Adrenal gland (tissue), 12 donors: ENCODE results near the gene DNAJC27. TPM values are rescaled to one million over a fixed set of nuclear protein-coding genes. Genes with fewer than 3 reads are reported as not detected.

Source experiments
- DNase-seq, 7 donors: peaks; one replicate each; pipeline ENCODE4 v3.0.0-alpha.2; 2019 to 2020
- H3K27ac ChIP-seq, 5 donors: fragments of 200-600 bp; sonication (generic) in 4 of 5; 1 replicate in 3 of 5; 2 replicates in 2 of 5; pipeline versions ENCODE4 v1.5.1 to v1.8.0; 2016 to 2020; ENCODE audit warnings: mild to moderate bottlenecking in 1 of 5
- H3K27me3 ChIP-seq: fragments of 200-600 bp; 2 replicates; pipeline ENCODE4 v1.8.0; 2021
- H3K36me3 ChIP-seq, 2 donors: fragments of 200-600 bp; replicated peaks in 1 of 2; 1 replicate in 1 of 2; 2 replicates in 1 of 2; pipeline versions ENCODE4 v1.5.1 to v1.8.0; 2018 to 2022
- H3K4me1 ChIP-seq, 2 donors: fragments of 200-600 bp; replicated peaks in 1 of 2; 1 replicate in 1 of 2; 2 replicates in 1 of 2; pipeline versions ENCODE4 v1.5.1 to v1.8.0; 2018 to 2021
- H3K4me3 ChIP-seq, 4 donors: fragments of 200-600 bp; sonication (generic) in 3 of 4; one replicate each; pipeline ENCODE4 v1.5.1; 2016 to 2018
- H3K9me3 ChIP-seq, 3 donors: fragments of 200-600 bp; sonication (generic) in 1 of 3; replicated peaks in 1 of 3; 1 replicate in 2 of 3; 2 replicates in 1 of 3; pipeline versions ENCODE4 v1.5.1 to v1.8.0; 2016 to 2021
- POLR2A ChIP-seq, 2 donors: fragments of 450-650 bp; IDR thresholded peaks; one replicate each; pipeline ENCODE4 v1.6.1; 2017; ENCODE audit warnings: antibody characterized with exemption in 2 of 2, mild to moderate bottlenecking in 2 of 2, moderate library complexity in 1 of 2
- WGBS, 4 donors: extraction: QIAGEN DNeasy Blood & Tissue Kit in 2 of 4; methylation state at CpG; one replicate each; pipeline versions ENCODE4 v1.1.5 to v1.1.7; 2013 to 2017; 5-methylcytosine and 5-hydroxymethylcytosine counted together
- intact Hi-C, 2 donors: fragments of 100-400 bp; cut with DNase I; formaldehyde crosslinking; loops; one replicate each; pipeline versions ENCODE4 v1.14.1 to v1.15.0; 2022 to 2023
- polyA plus RNA-seq, 3 donors: library from polyadenylated mRNA; stranded (reverse); fragments of 200-250 nt in 2 of 3; fragments of 350-450 nt in 1 of 3; fragmentation: Illumina TruSeq in 1 of 3; extraction: RNeasy Lipid Tissue Mini Kit (QIAGEN cat#74804) in 1 of 3; gene quantifications; one replicate each; pipeline ENCODE4 v1.2.3, GENCODE V29; 2013 to 2014
- total RNA-seq, 9 donors: library from RNA; depleted of rRNA in 4 of 9; stranded (reverse); fragments of >200 nt in 4 of 9; fragments of 120-200 nt in 1 of 9; fragmentation: NEBNext Ultra II Directional in 1 of 9; extraction: Animal tissue kit (Norgen Biotek cat#: 25700) in 1 of 9; gene quantifications; one replicate each; pipeline versions ENCODE4 v1.1.0 to v1.2.4, GENCODE V29; 2013 to 2023
- TF ChIP-seq, protein P1 (sequence below), 6 experiments: fragments of 450-650 bp in 4 of 6; fragments of 200-600 bp in 2 of 6; sonication (generic) in 1 of 6; IDR thresholded peaks; 1 replicate in 5 of 6; 2 replicates in 1 of 6; pipeline versions ENCODE4 v1.5.1 to v1.8.0; 2016 to 2021; ENCODE audit warnings: antibody characterized with exemption in 6 of 6, mild to moderate bottlenecking in 2 of 6, moderate library complexity in 1 of 6
- donor health status: healthy with polysubstance abuse.
- donor health status: Bipolar disorder and iron deficiency.
- donor health status: DM: yes; HTN: yes; CAD: no.
- donor health status: DM: no; HTN: no; CAD: no.
- donor health status: DM: no; HTN: no; CAD: no.
- donor health status: DM: yes; HTN: yes; CAD: no.

DNAJC27 gene
- total and polyA plus RNA-seq, 12 donors: 1.9 to 10.8 (median 6.7) TPM

DNA sequence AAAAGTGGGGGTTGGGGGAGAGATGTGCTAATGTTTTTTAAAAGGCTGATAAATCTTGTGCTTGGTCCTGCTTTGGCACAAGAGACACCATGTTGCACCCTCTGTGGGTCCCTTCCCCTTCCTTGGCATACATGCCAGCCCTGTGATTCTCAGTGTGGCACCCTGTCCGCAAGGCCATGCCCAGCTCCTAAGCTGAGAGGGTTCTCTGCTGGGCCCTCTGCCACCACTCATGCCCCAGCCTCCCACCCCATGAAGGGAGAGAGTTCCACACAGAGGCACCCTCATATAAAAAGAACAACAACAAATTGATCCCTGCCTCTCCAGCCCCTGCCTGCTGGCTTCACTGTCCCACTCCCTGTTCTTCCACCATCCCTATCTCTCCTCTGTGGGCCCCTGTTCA, 49.2 kb downstream of the DNAJC27 start:
- Histone ChIP-seq H3K36me3 (no peaks in the 10 kb centered on the region), H3K4me1 (peaks cover 0 to 8% of the 10 kb centered on the region in 2 donors), H3K4me3 (no peak overlapping the region), H3K27me3 (no peaks in the 10 kb centered on the region), H3K9me3 (no peaks in the 10 kb centered on the region), H3K27ac (no peak overlapping the region)
- DNase-seq: no peak
- 100% methylated on average over 1 of the region's 1 CpG for WGBS, 4 donors
- intact Hi-C loops: no loop called here
- TF ChIP-seq, protein P1, sequence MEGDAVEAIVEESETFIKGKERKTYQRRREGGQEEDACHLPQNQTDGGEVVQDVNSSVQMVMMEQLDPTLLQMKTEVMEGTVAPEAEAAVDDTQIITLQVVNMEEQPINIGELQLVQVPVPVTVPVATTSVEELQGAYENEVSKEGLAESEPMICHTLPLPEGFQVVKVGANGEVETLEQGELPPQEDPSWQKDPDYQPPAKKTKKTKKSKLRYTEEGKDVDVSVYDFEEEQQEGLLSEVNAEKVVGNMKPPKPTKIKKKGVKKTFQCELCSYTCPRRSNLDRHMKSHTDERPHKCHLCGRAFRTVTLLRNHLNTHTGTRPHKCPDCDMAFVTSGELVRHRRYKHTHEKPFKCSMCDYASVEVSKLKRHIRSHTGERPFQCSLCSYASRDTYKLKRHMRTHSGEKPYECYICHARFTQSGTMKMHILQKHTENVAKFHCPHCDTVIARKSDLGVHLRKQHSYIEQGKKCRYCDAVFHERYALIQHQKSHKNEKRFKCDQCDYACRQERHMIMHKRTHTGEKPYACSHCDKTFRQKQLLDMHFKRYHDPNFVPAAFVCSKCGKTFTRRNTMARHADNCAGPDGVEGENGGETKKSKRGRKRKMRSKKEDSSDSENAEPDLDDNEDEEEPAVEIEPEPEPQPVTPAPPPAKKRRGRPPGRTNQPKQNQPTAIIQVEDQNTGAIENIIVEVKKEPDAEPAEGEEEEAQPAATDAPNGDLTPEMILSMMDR (IDR thresholded peaks at IDR 0.05): no peak
- TF ChIP-seq POLR2A (IDR thresholded peaks at IDR 0.05): no peak

DNA sequence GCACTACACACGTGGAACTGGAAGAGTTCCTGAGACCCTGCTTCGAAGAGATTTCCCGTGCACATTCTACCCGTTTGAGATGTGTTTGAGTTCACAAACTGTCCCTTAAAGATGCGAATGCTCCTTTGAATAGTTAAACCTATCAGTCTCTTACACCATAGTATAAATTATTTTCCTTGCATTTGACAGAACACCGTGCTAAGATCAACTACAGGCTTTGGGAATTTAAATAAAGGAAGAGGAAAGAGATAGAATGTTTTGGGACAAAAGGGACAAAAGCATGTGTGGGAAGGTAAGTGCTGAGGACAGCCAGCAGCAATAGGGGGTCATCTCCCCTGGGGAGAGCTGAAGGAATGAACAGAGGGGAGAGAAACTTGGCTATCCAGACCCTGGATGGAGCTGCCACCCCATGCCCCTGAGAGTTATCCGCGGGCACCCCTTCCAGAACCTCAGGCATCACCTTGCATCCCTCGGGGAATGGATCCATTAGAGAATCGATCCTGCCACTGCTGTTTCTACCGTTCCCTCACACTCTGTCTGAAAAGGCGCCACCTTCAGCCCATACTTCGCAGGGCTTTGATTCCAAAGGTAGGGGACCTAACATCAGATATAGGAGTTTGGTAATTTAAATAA, 50.8 kb downstream of the DNAJC27 start:
- H3K4me3 ChIP-seq: peak overlapping the region in 1 of 4 donors; percentile 80
- H3K4me1 ChIP-seq: peaks cover 0 to 4% of the 10 kb centered on the region in 2 donors
- H3K9me3 ChIP-seq: no peaks in the 10 kb centered on the region
- no peaks in the 10 kb centered on the region for H3K36me3 ChIP-seq
- TF ChIP-seq, protein P1 (IDR thresholded peaks at IDR 0.05): no peak
- no peak for TF ChIP-seq POLR2A (IDR thresholded peaks at IDR 0.05)
- H3K27me3 ChIP-seq: no peaks in the 10 kb centered on the region
- 27 to 31% (median 30%) methylated on average over 13 of the region's 13 CpGs for WGBS, 4 donors
- intact Hi-C loops: no loop called here
- peak overlapping the region in 2 of 5 donors; percentile 8 to 83 for H3K27ac ChIP-seq
- DNase-seq: no peak

DNA sequence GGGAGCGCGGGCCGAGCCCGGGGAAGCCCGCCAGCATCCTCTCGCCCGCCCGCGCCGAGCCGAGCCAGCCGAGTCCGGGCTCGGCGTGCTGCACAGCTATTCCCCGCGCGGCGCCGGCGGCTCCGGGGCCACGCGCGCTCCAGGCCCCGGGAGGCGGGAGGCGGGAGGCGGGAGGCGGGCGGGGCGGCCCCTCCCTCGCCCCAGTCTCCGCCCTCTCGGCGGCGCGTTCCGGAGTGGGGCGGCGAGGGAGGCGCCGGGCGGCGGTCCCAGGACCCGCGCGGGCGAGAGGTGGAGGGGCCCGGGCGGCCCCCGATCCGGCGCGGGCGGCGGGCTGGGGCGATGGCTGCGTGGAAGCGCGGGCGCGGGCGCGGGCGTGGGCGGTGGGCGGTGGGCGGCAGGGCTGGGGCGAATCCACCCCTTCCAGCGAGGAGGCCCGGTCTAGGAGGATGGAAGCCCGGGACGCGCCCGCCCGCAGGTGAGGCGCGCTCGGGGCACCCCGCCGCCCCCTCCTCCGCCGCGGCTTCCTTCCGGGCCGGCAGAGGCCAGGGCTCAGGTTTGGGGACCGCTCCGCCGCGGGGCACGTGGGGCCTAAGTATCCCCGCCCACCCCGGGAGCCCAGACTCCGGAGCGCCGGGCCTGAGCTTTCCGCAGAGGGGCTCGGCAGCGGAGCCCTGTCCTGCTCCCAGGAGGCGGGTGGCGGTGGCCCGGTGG, 51.5 kb downstream of the DNAJC27 start, which contains the start of gene ADCY3:
TSS of gene ADCY3 (minus strand) at position 140 of the 711 bp plus-strand sequence. CDS start 1,250 bp downstream, outside the sequence.
- Histone ChIP-seq H3K27ac (peak within 1 kb of the TSS in 2 of 5 donors; percentile 59 to 83), H3K4me3 (peak within 1 kb of the TSS in 2 of 4 donors; percentile 24 to 80), H3K36me3 (no peaks in the 10 kb centered on the region), H3K4me1 (peaks cover 0 to 5% of the 10 kb centered on the region in 2 donors), H3K27me3 (no peaks in the 10 kb centered on the region), H3K9me3 (no peaks in the 10 kb centered on the region)
- TF ChIP-seq, protein P1 (IDR thresholded peaks at IDR 0.05): no peak
- TF ChIP-seq POLR2A (IDR thresholded peaks at IDR 0.05): no peak
- DNase-seq: peak in 4 of 7 donors; percentile 25 to 47 (median 42)
- WGBS, 4 donors: 0 to 1% (median 0%) methylated on average over 9 to 101 of the region's 103 CpGs
- intact Hi-C loops: no loop called here

DNA sequence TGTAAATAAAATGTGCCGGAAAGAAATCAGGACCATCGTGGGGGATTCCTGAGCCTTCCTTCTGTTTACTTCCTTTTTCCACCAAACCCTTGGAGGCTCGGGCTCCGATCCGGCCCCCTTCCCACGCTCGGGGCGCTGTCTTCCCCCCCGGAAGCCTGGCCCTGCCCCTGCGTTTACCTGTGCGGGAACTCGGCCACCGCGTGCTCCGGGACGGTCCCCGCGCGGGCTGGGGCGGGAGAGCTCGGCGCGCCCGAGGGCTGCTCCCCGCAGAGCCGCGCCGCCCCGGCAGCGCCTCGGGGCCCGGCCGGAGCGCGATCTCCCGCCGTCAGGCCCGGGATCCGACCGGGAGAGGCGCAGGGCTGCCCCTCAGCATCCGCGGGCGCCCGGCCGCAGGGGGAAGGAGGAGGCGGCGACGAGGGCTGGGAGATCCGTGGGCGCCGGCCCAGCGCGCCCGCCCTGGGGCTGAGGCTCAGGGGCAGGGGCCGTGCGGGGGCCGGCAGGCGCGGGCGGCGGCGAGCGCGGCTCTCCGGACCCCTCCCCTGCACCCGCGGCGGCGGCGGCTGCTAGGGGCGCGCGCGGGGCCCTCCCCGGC, 52.2 kb downstream of the DNAJC27 start:
- intact Hi-C loops: no loop called here
- peaks cover 0 to 5% of the 10 kb centered on the region in 2 donors for H3K4me1 ChIP-seq
- 1 to 4% (median 2%) methylated on average over 11 to 74 of the region's 76 CpGs for WGBS, 4 donors
- no peaks in the 10 kb centered on the region for H3K27me3 ChIP-seq
- peak in 1 of 7 donors; percentile 14 for DNase-seq
- H3K4me3 ChIP-seq: peak overlapping the region in 2 of 4 donors; percentile 16 to 80
- H3K9me3 ChIP-seq: no peaks in the 10 kb centered on the region
- peak overlapping the region in 2 of 5 donors; percentile 59 to 83 for H3K27ac ChIP-seq
- no peak for TF ChIP-seq POLR2A (IDR thresholded peaks at IDR 0.05)
- TF ChIP-seq, protein P1 (IDR thresholded peaks at IDR 0.05): no peak
- H3K36me3 ChIP-seq: peaks cover 0 to 2% of the 10 kb centered on the region in 2 donors
